GM13977 (cell line): Measurements from ENCODE around the gene SLC7A10.
"Not testable (repeated sequence)": the region's sequence is repeated elsewhere in the genome, so short reads cannot be mapped to it uniquely, and the experiment has no call there.

Experiments used
- DNase-seq: peaks from one replicate; pipeline ENCODE4 v3.0.0; 2012; ENCODE audit warnings: low spot score
- CTCF ChIP-seq: IDR thresholded peaks from 2 replicates; pipeline ENCODE4 v1.5.1; 2012; ENCODE audit warnings: mild to moderate bottlenecking, control low read depth; ENCODE audit not compliant: insufficient read depth; ENCODE audit errors: extremely low read depth, missing control alignments
- in situ Hi-C: fragments of 300-500 bp; cut with MboI; formaldehyde crosslinking; loops from one replicate; pipeline ENCODE4 v1.12.0; 2022; ENCODE audit warnings: low sequenced_read_pairs, low pct_unique_long_range_greater_than_20kb, mixed read lengths, inconsistent platforms; ENCODE audit not compliant: unreplicated experiment

The SLC7A10 gene

DNA sequence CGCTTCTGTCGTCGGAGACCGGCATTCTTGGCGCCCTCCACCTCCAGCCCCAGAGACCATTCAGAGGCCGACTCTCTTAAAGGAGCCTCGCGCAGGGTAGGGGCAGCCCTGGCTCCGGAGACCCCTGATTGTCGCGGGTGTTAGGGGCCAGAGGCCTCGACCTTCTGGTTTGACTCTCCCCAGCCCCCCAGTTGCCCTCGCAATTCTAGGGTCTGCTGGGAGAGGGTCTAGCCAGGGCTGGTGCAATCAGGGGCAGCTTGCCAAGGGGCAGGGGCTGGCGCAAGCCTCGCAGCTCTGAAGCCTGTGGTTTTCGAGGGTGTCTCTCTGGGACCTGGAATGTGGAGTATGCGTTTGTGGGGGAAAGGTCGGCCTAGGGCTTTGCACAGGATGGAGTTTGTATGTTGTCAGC lies 1.6 kb upstream of the SLC7A10 start:
- no peak for TF ChIP-seq CTCF
- in situ Hi-C loops: no loop called here
- no peak for DNase-seq

DNA sequence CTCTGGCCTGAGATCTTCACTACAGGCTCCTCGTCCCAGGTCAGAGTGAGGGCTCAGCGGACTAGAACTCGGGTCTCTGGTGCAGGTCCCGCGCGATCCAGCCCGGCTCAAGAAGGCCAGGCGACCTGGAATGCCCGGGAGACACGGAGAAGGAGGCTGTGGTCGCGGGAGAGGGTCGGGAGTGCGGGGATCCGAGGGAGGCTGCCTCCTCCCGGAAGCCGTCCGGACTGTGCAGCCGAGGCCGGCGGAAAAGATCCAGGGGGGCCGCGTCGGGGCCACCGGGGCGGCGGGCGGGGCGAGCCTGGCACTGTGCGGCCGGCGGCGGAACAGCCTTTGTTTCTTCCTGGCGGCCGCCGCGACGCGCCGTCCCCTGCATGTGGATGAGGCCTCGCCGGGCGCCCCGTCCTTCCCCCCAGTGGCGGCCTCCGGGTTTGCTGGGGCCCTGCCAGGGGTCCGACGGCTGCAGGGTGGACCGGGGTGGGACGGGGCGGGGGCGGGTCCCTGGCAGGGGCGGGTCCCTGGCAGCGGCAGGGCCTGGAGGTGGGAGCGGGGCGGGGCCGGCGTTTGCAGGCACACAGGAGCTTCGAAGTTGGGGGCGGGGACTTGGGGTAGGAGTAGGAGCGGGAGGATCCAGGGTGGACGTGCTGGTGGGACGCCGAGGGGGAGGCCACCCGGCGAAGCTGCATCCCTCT lies 1.0 kb upstream of the SLC7A10 start:
- DNase-seq: no peak
- no peak for TF ChIP-seq CTCF
- in situ Hi-C loops: no loop called here

DNA sequence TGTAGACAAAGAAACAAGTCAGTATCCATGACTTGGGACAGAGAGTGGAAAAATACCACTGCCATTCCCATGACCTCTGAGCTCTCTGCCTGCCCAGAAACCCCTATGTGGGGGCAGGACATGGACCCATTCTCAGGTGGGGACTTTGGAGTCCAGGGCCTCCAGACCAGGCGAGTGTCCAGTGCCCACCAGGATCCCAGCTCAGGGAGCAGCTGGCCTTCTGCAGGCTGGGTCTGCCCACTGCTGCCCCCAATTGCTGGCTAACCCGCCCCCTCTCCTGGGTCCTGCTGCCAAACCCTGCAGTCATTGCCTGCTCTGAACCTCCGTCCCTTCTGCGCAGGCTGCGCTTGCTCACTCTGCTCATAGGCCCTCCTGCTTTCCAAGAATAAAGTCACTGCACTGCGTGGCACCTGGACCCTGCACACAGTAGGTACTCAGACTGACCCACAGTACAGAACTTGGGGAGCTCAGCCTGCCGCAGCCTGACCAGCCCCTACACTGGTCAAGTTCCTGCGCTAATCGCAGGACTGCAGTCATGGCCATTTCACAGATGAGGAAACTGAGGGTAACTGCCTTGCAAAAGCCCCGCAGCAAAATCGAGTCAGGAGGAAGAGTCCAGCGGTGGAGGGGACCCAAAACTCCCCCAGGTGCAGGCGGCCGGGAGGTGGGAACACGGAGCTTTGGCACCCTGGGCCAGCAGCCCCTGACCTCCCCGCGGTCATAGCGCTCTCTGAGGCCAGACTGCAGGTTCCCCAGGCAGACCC lies 774 bp downstream of the SLC7A10 start:
- no peak for DNase-seq
- in situ Hi-C loops: no loop called here
- no peak for TF ChIP-seq CTCF

DNA sequence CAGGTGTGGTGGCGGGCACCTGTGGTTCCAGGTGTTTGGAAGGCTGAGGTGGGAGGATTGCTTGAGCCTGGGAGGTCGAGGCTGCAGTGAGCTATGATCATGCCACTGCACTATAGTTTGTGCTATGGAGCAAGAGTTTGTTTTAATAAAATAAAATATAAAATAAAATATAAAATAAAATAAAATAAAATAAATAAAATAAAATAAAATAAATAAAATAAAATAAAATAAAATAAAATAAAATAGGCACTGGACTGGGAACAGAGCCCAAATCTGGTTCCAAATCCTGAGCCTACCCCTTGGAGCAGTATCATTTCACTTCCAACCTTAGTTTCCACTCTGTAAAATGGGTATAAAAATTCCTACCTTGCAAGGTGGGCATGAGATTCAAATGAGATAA lies 3.4 kb downstream of the SLC7A10 start:
- in situ Hi-C loops, DNase-seq: not testable (repeated sequence)

DNA sequence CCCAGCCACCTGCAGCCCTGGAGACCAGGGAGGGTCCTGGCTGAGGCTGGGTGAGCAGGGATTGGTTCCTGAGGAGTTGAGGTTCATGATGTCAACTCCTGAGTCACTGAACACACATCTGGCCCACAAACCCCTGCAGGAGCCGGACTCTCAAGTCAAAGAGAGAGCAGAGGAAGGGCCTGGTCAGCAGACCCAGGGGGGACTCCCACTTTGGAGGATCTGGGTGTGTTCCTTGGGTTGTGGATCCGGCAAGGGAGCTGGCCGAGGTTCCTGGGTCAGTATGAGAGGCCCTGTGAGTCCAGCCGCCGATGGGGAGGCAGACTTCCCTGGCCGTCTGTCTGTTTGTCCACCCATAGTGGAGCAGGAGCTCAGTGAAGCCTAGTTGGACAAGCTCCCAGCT lies 4.0 kb downstream of the SLC7A10 start:
- DNase-seq: no peak
- TF ChIP-seq CTCF: no peak
- in situ Hi-C loops: no loop called here

DNA sequence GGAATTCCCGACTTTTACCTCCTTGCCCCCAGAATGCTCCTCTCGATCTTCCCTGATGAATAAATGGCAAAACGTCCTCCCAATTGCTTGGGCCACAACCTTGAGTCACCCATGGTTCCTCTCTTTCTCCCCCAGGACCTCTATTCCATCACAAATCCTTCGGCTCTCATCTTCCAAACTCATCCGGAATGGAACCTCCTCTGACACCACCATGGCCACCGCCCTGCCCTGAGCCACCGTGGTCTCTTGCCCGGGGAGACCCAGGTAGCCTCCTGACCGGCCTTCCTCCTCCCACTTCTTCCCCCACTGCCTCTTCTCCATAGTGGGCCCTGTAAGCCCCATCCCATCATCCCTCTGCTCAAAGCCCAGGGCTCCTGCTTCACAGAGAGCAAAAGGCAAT lies 4.9 kb downstream of the SLC7A10 start:
- no peak for TF ChIP-seq CTCF
- in situ Hi-C loops: no loop called here
- DNase-seq: no peak

DNA sequence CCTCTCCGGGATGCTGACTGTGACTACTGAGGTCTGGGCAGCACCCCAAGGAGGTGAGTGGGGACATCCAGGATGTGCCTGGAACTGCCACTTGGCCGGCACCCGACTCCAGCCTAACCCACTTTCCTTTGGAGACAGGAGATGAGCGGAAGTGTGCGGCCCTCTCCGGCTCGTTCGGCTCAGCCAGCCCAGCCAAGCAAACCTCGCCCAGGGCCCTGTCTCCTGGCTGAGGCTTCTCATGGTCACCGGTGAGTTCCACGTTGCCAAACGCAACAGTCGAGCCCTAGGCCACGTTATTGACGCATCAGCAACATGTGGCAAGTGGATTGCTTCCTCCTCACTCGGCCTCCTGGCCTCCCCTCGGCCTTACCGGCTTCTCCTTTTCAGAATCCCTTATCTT lies 5.5 kb downstream of the SLC7A10 start:
- in situ Hi-C loops: no loop called here
- DNase-seq: no peak
- no peak for TF ChIP-seq CTCF
